ENCODE measurements around the gene AGAP1. TPM values are rescaled to one million over a fixed set of nuclear protein-coding genes. Genes with fewer than 3 reads are reported as not detected.

The AGAP1 gene
- total RNA-seq, 4 donors from 2014 or later: 33.7 to 39.9 (median 35.6) TPM

- no peak overlapping the region for H3K4me3 ChIP-seq
- no peak for DNase-seq (ENCODE audit: low spot score in 2 of 2)
- no peak overlapping the region for H3K27ac ChIP-seq
- 85 to 93% methylated on average over 23 to 25 of the region's 25 CpGs for WGBS, 2 donors
- TF ChIP-seq EP300 (IDR thresholded peaks at IDR 0.05) (no peak), POLR2A (IDR thresholded peaks at IDR 0.05) (no peak), CTCF (IDR thresholded peaks at IDR 0.05) (no peak)
- H3K27me3 ChIP-seq: no peaks in the 10 kb centered on the region
- peaks cover 0 to 33% (median 0%) of the 10 kb centered on the region in 4 donors for H3K4me1 ChIP-seq
- H3K36me3 ChIP-seq: no peaks in the 10 kb centered on the region
- no peaks in the 10 kb centered on the region for H3K9me3 ChIP-seq
Measured at GRCh38 chr2:235543851-235544688, 50.2 kb downstream of the AGAP1 start.

- H3K4me1 ChIP-seq: peaks cover 0 to 27% (median 0%) of the 10 kb centered on the region in 4 donors
- TF ChIP-seq EP300 (IDR thresholded peaks at IDR 0.05): no peak
- no peak for TF ChIP-seq POLR2A (IDR thresholded peaks at IDR 0.05)
- TF ChIP-seq CTCF (IDR thresholded peaks at IDR 0.05): no peak
- DNase-seq (ENCODE audit: low spot score in 2 of 2): no peak
- H3K27ac ChIP-seq: no peak overlapping the region
- H3K27me3 ChIP-seq: no peaks in the 10 kb centered on the region
- WGBS, 2 donors: 62 to 76% methylated on average over 5 of the region's 5 CpGs
- H3K9me3 ChIP-seq: no peaks in the 10 kb centered on the region
- no peak overlapping the region for H3K4me3 ChIP-seq
- H3K36me3 ChIP-seq: no peaks in the 10 kb centered on the region
Measured at GRCh38 chr2:235544689-235544969, 50.8 kb downstream of the AGAP1 start.

GRCh38 chr2:235545339-235546150 is 51.7 kb downstream of the AGAP1 start:
- no peak for DNase-seq (ENCODE audit: low spot score in 2 of 2)
- no peak overlapping the region for H3K27ac ChIP-seq
- no peak for TF ChIP-seq POLR2A (IDR thresholded peaks at IDR 0.05)
- no peak for TF ChIP-seq CTCF (IDR thresholded peaks at IDR 0.05)
- no peak for TF ChIP-seq EP300 (IDR thresholded peaks at IDR 0.05)
- H3K4me3 ChIP-seq: no peak overlapping the region
- H3K27me3 ChIP-seq: no peaks in the 10 kb centered on the region
- no peaks in the 10 kb centered on the region for H3K36me3 ChIP-seq
- peaks cover 0 to 28% (median 0%) of the 10 kb centered on the region in 4 donors for H3K4me1 ChIP-seq
- H3K9me3 ChIP-seq: no peaks in the 10 kb centered on the region
- WGBS, 2 donors: 50 to 75% methylated on average over 9 to 11 of the region's 11 CpGs

GRCh38 chr2:235546151-235546435 is 52.2 kb downstream of the AGAP1 start:
- Histone ChIP-seq H3K27ac (no peak overlapping the region), H3K36me3 (no peaks in the 10 kb centered on the region), H3K4me3 (no peak overlapping the region), H3K9me3 (no peaks in the 10 kb centered on the region), H3K27me3 (no peaks in the 10 kb centered on the region), H3K4me1 (peaks cover 0 to 31% (median 0%) of the 10 kb centered on the region in 4 donors)
- WGBS, 2 donors: 88 to 92% methylated on average over 3 of the region's 3 CpGs
- TF ChIP-seq EP300 (IDR thresholded peaks at IDR 0.05): no peak
- no peak for TF ChIP-seq CTCF (IDR thresholded peaks at IDR 0.05)
- TF ChIP-seq POLR2A (IDR thresholded peaks at IDR 0.05): no peak
- no peak for DNase-seq (ENCODE audit: low spot score in 2 of 2)

- no peak overlapping the region for H3K27ac ChIP-seq
- no peak overlapping the region for H3K4me3 ChIP-seq
- TF ChIP-seq CTCF (IDR thresholded peaks at IDR 0.05) (no peak), EP300 (IDR thresholded peaks at IDR 0.05) (no peak), POLR2A (IDR thresholded peaks at IDR 0.05) (no peak)
- WGBS, 2 donors: 81 to 83% methylated on average over 9 of the region's 9 CpGs
- DNase-seq (ENCODE audit: low spot score in 2 of 2): no peak
- H3K36me3 ChIP-seq: no peaks in the 10 kb centered on the region
- H3K27me3 ChIP-seq: no peaks in the 10 kb centered on the region
- no peaks in the 10 kb centered on the region for H3K9me3 ChIP-seq
- peaks cover 0 to 33% (median 1%) of the 10 kb centered on the region in 4 donors for H3K4me1 ChIP-seq
Measured at GRCh38 chr2:235546436-235546835, 52.6 kb downstream of the AGAP1 start.
